HG02623 (cell line): ENCODE measurements around the gene RFTN1.

Experiments
- ATAC-seq: cut with Tn5 transposase; IDR thresholded peaks from one replicate; pipeline ENCODE4 v1.9.1; 2021; ENCODE audit warnings: moderate library complexity; ENCODE audit not compliant: unreplicated experiment

RFTN1 gene

DNA sequence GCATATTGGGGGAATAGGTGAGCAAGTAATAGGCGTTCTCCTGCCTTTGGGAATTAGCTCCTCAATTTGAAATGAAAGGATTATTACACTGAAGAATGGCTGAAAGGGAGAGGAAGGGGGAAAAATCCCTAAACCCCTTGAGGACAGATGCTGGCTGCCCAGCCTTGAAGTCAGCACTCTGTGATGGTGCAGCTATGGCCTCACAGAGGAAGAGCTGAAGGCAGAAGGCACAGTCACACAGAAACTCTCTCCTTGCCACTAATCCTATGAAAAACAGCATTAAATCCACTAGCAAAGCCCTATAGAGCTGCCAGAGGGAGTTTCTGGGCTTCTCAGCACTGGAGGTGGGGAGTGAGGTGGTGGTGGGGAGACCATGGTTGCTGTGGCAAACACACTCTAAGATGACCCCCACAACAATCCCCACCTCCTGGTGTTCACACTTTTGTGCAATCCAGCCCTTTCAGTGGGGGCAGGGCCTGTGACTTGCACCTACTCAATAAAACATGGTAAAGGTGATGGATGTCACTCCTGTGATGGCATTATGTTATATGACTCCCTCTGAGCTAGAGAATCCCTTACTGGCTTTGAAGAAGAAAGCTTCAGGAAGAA, 101.2 kb downstream of the RFTN1 start:
- ATAC-seq: no peak

DNA sequence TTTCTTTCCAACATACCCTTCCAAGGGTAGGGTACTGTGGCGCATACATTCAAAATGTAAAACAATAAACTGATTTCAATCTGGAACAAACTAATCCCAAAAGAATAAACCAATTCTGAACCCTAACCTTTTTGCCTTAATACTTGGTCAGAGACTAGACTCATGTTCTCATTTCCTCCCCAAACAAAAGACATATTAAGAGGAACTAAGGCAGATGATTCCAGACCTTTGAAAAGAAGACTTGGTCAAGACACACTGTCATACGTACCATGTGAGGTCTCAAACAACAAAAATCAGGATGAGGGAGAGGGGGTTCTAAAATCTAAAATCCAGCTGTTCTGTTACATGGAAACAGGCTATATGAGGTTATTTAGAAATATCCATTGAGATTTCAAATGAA, 102.1 kb downstream of the RFTN1 start:
- ATAC-seq: no peak

DNA sequence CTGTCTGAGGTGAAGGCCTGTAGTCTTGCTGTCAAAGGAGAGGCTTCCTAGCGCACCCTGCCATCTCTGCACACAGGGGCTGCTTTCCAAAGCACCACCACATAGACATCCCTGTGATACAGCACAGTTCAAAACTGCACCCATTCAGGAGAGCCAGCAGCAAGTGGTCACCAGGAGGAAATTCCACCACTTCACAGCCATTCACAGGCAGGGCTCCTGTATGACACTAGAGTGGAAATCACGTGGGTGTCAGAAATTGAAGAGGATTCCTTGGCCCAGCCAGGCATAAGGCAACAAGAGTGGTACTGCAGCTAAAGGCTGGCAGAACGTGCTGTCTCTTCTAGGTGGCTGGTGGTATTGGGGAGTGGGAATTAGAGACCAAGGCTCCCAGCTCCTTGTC, 102.8 kb downstream of the RFTN1 start:
- ATAC-seq: no peak

DNA sequence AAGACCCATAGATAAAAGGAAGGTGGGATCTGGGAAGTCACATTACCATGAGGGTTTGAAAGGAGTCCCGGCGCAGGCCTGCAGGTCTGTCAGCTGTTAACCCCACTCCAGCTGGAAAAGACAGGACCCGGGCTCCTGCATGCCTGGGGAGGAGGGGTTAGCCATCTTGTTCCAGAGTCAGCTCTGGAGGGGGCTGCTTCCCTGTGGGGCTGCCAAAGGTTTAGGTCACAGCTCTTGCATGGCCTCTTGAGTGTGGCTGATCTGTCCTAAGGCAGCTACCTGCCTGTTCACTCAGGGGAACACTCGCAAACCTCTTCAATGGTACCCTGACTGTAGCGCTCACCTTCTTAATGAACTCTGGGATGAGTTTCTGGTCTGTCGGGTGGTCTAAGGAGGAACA, 104.5 kb downstream of the RFTN1 start:
- no peak for ATAC-seq

DNA sequence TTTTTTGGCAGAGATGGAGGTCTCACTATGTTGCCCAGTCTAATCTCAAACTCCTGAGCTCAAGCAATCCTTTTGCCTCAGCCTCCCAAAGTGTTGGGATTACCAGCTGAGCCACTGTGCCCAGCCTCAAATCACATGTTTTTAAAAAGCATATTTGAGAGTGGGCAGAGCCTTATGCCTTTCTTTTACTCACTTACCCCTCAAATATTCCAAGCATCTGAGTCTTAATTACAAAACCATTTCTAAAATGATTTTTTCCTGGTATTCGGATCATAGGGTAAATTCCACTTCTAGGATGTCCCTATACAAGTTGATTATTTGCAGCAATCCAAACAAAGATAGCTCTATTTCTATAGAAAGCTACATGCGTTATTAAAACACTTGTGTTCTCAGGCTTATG, 106.1 kb downstream of the RFTN1 start:
- ATAC-seq: no peak

DNA sequence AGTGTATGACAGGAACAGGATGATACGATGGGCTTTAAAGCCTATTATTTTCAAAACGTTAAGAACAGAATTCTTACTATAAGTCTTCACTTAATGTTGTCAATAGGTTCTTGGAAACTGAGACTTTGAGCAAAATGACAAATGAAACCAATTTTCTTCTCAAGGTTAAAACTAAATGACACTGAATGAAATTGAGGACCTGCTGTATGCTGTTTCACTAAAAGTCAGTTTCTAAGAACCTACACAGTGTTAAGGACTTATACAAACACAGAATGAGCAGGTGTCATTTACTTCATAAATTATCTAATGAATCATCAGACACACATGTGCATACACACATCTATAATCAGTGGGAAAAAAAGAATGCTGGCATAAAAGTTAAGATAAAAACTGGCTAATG, 106.9 kb downstream of the RFTN1 start:
- ATAC-seq: no peak

DNA sequence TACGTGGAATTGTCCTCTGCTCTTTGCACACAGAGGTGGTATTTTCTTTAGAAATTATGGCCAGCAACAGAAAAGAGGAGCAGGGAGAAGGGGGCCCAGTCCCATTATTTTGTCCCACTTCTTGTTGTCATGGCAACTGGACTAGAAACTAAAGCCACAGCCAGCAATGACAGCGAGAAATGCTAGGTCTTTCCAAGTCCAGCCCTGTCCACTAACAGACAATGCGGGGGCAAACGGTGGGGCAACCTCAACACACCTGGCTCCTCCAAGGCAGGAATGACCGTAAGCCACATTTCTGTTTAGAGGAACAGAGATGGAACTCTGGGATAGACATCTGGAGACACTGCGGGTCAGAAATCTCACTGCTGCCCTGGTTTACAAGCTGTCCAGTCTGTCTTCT, 107.3 kb downstream of the RFTN1 start:
- no peak for ATAC-seq

DNA sequence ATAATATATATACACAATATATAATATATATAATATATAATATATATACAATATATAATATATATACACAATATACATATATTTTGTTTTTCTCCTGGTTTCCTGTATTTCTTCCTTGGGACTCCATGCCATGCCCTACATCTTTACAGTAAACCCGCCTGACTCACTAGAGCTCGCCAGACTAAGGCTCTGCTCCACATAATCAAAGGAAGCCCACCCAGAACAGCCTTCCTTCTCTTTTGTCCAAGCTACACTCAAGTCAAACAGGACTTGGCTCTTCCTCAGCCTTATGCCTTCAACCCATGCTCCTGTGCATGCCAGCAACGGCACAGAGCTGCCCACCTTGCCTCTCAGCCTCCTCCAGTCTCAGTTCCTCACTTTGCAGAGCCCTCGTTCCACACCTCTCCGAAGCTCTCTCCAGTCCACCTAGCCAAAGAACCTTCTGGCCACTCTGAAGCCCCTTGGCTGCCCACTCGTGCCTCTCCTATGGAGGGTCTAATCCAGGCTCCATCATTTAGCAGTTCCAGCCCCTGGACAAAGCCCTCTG, 109.1 kb downstream of the RFTN1 start:
- no peak for ATAC-seq

DNA sequence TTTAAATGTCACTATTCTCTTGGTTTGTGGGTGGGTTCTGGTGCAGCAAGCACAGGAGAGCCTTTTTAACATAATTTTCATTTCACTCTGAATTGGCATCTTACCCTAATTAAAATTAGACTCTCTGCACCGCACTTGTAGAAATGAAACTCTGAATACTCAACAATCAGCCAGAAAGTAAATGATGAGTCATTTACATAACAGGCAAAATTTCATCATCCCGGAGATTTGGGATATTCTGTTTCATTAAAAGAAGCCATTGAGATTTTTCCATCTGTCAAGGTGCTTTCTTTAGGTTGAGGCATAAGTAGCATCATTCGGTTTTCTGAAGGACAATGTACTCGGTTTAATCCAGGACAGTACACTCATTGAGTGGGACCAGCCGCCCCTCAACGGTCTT, 111.0 kb downstream of the RFTN1 start:
- ATAC-seq: no peak

DNA sequence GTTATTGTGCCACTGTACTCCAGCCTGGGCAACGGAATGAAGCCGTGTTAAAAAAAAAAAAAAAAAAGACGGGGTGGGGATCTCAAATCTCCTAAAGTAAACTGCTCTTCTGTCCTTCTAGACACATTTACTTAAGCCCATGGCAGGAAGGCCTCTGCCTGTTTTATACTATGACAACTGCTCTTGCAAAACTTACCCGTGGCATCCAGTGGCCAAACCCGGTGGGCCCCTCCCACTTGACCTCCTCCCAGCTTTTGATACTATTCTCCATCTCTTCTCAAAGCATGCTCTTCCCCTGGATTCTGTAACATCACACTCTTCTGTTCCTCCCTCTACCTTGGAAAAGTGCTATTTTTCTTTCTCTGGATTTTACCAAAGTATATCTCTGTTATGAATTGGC, 112.2 kb downstream of the RFTN1 start:
- no peak for ATAC-seq

DNA sequence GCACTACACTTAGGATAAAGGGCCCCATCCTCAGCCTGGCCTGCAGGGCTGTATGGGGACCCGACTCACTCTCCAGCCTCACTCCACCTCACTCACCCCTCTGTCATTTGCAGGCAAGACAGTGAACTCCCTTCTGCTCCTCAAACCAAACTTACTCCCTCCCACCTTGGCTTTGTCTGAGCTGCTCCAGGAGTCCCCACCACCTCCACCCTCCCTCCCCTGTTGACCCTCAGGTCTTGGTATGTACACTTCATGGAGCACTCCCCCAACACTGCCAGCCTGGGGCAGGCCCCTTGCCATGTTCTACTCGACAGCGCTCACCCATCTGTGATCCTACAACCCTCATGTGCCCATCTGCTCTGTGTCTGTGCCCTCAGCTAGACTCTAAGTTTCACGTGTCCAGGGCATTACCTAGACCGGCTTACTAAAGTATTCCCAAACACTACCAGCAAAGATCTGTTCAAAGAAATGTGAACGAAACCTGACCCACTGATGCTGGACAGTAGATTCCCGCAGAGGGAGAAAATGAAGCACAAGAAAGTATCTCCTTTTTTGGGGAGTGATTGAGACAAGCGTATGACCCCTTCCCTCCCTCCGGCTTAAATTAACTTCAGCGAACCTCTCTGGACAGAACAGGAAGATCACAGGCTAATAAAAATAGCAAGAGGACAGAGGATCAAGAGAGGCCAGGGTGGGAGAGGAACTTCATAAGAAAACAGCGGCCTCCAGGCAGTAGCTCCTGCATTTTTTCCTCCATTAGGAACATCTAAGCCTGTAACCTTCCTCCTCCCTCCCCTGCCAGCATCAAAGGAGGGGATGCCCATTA, 113.2 kb downstream of the RFTN1 start:
- no peak for ATAC-seq

DNA sequence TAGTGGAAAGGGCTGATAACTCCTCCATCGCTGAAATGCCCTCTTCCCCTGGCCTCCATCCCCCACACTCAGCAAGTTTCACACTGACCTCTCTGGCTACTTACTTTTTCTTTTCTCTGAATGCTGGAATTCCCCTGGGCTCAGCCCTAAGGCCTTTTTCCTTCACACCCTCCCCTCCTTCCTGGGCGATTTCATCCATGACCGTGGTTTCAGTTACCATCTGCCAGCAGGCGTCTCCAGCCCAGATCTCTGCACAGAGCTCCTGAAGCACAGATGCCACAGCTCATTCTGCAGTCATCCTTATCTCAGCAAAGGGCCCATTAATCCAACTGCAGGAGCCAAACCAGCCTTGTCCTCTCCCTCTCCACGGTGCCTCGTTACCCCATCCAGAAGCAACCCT, 114.0 kb downstream of the RFTN1 start:
- ATAC-seq: peak; percentile 46

DNA sequence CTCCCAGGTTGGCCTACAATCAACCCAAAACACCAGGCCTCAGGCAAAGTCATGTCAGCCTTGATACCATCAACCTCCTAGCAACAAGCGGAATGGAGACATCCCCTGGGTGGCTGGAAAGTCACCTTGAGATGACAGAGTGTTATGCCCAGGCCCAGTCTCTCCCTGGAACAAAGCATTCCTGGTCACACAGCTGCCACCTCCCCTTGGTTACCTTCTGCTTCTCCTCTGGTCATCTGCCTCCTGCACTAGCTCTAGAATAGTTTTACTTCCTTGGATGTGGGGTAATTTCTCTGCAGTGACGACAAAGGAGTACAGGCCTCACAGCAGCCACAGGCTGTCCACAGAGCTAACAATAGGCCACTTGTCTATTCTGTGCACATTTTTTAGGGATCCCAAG, 114.9 kb downstream of the RFTN1 start:
- ATAC-seq: no peak

DNA sequence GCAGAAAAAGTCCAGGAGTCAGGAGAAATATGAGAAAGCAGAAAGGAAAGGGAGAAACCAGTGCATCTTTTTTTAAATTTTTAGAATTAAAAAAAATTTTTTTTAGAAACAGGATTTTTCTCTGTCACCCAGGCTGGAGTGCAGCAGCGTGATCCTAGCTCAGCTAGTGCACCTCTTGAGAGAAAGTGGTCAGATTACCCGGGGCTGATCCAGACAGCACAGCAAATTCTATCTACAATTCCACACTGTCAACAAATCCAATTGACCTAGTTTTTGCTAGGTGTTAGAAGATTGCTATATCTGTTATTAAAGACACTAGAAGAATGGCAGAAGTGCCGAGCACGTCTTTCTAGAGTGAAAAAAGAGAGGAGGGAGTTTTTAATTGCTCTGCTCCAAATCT, 117.3 kb downstream of the RFTN1 start:
- ATAC-seq: no peak

DNA sequence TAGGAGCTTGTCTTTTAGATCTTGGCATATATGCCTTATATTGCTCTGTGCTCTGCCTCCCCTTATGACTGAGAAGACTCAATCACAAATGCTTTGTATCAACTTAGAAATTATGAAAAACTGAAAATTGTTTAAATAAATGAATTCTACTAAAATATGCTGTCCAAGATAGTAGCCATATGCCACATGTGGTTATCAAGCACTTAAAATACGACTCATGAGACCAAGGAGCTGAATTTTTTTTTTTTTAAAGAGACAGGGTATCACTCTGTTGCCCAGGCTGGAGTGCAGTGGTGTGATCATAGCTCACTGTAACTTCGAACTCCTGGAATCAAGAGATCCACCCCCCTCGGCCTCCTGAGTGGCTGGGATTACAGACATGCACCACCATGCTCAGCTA, 118.3 kb downstream of the RFTN1 start:
- ATAC-seq: no peak

DNA sequence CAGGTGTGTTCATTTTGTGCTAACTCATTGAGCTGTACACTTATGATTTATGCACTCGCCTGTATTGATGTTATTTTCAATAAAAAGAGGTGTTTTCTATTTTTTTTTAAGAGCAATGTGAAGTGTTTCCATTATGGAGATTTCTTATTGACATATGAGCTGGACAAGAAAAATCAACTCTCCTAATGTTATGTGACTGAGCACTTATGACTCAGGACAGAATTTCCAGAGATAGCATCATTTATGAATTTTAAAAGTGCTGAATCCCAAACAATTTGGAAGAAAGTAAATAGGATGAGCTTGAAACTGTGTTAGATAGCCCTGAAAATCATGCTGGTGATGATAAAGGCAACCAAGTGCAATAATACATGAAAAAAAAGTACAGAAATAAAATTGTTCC, 118.9 kb downstream of the RFTN1 start:
- ATAC-seq: no peak

DNA sequence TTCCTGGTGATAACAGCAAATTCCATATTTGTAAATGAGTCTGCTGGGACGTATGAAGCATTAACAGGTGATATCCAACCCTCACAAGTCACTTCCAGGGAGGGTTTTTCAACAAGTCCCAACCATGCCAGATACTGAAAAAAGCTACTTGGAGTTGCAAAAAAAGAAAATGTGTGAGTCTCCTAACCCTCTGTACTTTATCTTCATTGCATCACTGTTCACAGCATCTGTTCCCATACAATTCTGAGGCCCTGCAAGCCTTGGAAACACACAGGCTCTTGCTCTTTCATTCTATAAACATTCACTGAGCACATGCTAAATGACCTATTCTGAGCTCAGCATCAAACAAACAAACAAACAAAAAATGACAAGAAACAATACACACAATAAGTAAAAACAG, 120.8 kb downstream of the RFTN1 start:
- ATAC-seq: no peak

DNA sequence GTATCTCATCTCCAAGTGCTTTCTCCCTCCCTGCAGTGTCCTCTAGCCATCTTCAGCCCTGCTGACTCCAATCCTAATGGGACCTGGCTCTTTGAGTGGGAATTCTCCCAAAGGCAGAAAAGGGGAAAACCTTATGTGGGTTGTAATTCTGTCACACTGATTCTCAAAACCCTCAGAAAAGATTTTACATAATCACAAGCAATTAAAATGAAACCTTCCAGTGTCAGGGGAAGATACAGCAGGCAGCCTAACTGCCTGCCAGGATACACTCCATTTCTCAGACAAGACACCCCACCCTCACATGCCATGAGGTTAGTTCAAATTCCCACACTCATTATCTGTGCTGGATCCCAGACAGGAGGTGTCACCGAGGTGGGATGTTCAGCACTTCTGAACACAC, 121.4 kb downstream of the RFTN1 start:
- no peak for ATAC-seq

DNA sequence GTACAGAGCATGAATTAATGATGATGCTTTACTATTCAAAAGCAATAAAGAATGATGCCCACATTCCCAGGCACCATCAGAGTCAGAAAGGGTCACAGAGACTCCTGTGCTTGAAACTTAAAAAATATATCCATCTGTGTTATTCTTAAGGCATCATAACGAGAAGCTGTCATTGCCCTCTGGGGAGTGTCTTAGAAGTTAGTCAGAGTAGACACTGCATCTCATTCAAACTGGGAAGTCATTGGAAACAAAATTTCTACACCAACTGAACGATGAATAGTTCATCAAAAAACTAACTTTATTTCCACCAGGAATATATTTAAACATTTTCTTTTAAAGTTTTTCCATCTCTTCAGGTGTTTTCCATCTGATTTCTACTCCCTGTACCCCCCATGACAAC, 122.9 kb downstream of the RFTN1 start:
- no peak for ATAC-seq

DNA sequence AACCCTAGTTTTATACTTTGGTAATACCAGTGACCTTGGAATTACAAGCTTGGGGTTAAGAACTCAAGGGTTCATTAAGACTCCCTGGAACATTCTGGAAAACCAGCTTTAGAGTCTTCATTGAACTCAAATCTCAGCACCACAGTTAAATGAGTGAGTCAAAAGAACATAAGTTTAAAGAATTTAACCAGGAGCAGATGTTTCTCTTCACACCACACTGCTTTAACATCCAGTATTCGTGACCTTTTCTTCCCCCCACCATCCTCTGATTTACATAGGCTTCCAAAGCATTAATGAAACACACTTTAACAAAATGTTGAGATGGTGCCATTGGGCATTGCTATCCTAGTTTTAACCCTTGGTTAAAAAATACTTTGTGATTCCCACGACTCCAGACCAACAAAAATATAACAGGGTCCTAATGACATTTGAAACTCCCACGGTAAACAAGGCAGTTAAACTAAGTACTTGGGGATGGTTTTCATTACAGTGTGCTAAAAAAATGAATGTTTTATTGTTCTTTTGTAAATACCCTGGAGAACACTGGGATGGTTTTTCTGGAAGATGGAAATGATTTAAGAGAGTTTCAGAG, 124.6 kb downstream of the RFTN1 start:
- no peak for ATAC-seq

DNA sequence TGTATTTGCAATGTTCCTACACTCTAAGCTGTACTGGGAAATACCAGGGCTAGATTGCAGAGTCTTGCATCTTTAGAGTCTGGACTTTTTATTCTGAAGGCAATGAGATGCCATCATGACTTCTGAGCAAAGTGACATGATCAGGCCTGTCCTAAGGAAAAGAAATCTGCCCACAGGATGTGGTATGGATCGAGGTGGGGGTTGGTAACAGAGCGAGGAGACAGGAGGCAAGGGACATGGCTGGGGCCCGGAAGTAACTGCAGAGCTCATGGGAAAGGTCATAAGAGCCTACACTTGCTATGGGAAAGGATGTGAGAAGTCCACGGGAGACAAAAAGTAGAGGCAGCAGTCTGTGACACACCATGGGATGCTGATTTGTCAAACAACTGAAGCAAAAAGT, 126.9 kb downstream of the RFTN1 start:
- no peak for ATAC-seq

DNA sequence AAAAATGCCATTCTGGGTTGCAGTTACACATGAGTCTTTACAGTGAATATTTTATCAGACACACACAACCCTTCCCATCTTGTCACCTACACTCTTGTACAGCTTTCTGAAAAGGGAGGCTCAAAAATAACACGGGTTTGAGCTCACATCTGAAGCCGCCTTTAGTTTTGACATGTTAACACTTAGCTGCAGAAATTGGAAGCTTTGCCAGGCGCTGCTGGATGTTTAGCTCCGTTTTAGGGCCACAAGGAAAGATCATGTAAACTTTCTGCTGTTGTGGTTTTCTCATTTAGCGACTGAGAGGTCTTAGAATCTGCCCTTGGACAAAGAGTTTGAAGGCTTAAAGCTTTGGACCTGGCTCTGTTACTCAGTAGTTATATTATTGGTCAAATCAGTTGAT, 128.3 kb downstream of the RFTN1 start:
- ATAC-seq: no peak
